GM19372 (cell line): ENCODE results near the gene ODAD2.

Source experiments
- ATAC-seq: cut with Tn5 transposase; IDR thresholded peaks from one replicate; pipeline ENCODE4 v1.9.1; 2021; ENCODE audit warnings: mild to moderate bottlenecking, low read depth, moderate library complexity; ENCODE audit not compliant: unreplicated experiment

Gene ODAD2

DNA sequence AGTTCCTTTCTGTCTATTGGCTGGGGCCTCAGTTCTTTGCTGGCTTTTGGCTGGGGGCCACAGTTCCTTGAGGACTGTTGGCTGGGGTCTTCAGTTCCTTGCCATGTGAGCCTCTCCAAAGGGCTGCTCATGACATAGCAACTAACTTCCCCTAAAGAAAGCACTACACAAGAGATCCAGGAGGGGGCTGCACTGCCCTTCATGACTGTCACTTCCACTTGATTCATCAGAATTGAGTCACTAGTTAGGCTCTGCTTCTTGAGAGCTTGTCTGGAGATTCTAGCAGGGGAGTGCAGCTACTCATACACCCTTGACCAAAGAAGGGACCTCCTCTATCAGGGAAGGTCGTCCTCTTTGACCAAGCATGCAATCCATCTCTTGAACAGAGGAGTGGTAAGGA is 215.2 kb downstream of the ODAD2 start:
- ATAC-seq: no peak

GRCh38 chr10:27779462-27780015 is 219.3 kb downstream of the ODAD2 start:
- ATAC-seq: no peak

DNA sequence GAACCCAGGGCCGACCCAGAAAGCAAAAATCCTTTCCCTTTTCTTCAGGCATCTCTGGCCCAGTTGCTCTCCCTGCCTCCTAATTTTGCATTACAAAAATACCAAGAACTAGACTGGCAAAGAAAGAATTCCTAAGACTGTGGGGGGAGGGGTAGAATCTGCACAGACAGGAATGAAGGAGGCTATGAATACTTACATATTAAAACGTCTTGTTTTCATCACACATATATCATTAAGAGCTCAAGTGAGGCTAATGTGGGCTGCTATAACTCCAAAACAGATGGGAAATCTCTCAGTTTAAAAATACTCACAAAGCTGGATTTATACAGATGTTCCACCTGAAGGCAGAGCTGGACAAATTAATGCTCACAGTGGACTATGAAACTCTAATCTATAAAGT is 224.0 kb downstream of the ODAD2 start:
- ATAC-seq: no peak

DNA sequence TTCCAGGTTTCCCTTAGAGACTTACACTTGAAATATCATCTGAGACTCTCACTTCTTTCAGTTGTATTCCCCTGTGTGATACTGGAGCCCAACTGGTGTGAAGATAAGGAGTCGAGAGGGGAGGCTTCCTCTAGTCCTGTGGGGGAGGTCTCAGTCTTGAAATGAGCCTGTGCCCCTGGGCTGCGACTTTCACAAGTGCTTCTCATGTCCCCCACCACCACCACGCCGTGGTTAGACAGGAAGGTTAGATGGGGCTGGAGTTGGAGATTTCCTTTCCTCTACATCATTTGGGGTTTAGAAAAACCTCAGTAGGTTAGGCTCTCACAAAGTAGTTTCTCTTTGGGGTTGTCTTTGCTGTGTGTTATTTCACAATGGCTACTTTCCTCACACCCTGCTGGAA is 227.6 kb downstream of the ODAD2 start:
- ATAC-seq: no peak

DNA sequence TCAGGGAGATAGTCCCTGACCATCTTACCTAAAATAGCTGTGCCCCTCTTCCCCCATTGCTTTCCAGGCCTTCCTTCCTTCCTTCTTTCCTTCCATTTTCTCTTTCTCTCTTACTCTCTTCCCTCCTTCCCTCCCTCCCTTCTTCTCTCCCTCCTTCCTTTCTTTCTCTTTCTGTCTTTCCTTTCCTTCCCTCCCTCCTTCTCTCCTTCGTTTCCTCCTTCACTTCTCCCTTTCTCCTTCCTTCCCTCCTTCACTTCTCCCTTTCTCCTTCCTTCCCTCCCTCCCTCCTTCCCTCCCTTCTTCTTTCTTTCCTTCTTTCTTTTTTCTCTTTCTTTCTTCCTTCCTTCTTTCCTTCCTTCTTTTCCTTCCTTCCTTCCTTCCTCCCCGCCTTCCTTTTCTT is 228.7 kb downstream of the ODAD2 start:
- no peak for ATAC-seq
